ENCODE data around the gene FCF1.
"Not testable (repeated sequence)": the region's sequence is repeated elsewhere in the genome, so short reads cannot be mapped to it uniquely, and the experiment has no call there.

The FCF1 gene

GRCh38 chr14:74754899-74755298 is 42.0 kb downstream of the FCF1 start:
- H3K9me3 ChIP-seq (ENCODE audit: control insufficient read depth, insufficient read depth, low read length), result no peaks in the 10 kb centered on the region
- no peaks in the 10 kb centered on the region for H3K9me2 ChIP-seq (replicated peaks; ENCODE audit: control insufficient read depth, low read length)
- no peaks in the 10 kb centered on the region for H3K36me3 ChIP-seq (ENCODE audit: control insufficient read depth, low read length)
- H3K4me1 ChIP-seq (ENCODE audit: control insufficient read depth, low read length), result no peaks in the 10 kb centered on the region
- H3K4me3 ChIP-seq (ENCODE audit: low read length), result no peak overlapping the region
- no peak overlapping the region for H3K4me2 ChIP-seq (ENCODE audit: low read length)
- no peaks in the 10 kb centered on the region for H3F3A ChIP-seq (ENCODE audit: control insufficient read depth, insufficient read depth)
- no peak for TF ChIP-seq CTCF (IDR thresholded peaks at IDR 0.05; ENCODE audit: low read depth, low read length, poor library complexity, severe bottlenecking)
- no peak for TF ChIP-seq EZH2phosphoT487 (IDR thresholded peaks at IDR 0.05; ENCODE audit: borderline replicate concordance, low read length)
- no peak overlapping the region for H3K27ac ChIP-seq (ENCODE audit: low read depth, low read length)
- H3K27me3 ChIP-seq (ENCODE audit: control insufficient read depth, low read length), result no peaks in the 10 kb centered on the region
- no peaks in the 10 kb centered on the region for H4K20me1 ChIP-seq (ENCODE audit: control insufficient read depth, insufficient read depth, low read depth, low read length)
- no peaks in the 10 kb centered on the region for H3K79me2 ChIP-seq (ENCODE audit: control insufficient read depth, low read length)

- H3K4me3 ChIP-seq (ENCODE audit: low read length), result no peak overlapping the region
- H3K27me3 ChIP-seq (ENCODE audit: control insufficient read depth, low read length), result no peaks in the 10 kb centered on the region
- no peak overlapping the region for H3K27ac ChIP-seq (ENCODE audit: low read depth, low read length)
- H3K36me3 ChIP-seq (ENCODE audit: control insufficient read depth, low read length), result no peaks in the 10 kb centered on the region
- H3K9me2 ChIP-seq (replicated peaks; ENCODE audit: control insufficient read depth, low read length), result no peaks in the 10 kb centered on the region
- TF ChIP-seq EZH2phosphoT487 (IDR thresholded peaks at IDR 0.05; ENCODE audit: borderline replicate concordance, low read length), result no peak
- TF ChIP-seq CTCF (IDR thresholded peaks at IDR 0.05; ENCODE audit: low read depth, low read length, poor library complexity, severe bottlenecking), result no peak
- no peaks in the 10 kb centered on the region for H4K20me1 ChIP-seq (ENCODE audit: control insufficient read depth, insufficient read depth, low read depth, low read length)
- H3K9me3 ChIP-seq (ENCODE audit: control insufficient read depth, insufficient read depth, low read length), result no peaks in the 10 kb centered on the region
- no peaks in the 10 kb centered on the region for H3K4me1 ChIP-seq (ENCODE audit: control insufficient read depth, low read length)
- no peak overlapping the region for H3K4me2 ChIP-seq (ENCODE audit: low read length)
- H3F3A ChIP-seq (ENCODE audit: control insufficient read depth, insufficient read depth), result no peaks in the 10 kb centered on the region
- no peaks in the 10 kb centered on the region for H3K79me2 ChIP-seq (ENCODE audit: control insufficient read depth, low read length)
These were observed 43.4 kb downstream of the FCF1 start for GRCh38 chr14:74756326-74756725.

GRCh38 chr14:74758505-74758904 is 45.6 kb downstream of the FCF1 start:
- not testable (repeated sequence) for H3K4me2 ChIP-seq (ENCODE audit: low read length); H3K27me3 ChIP-seq (ENCODE audit: control insufficient read depth, low read length); H3K9me3 ChIP-seq (ENCODE audit: control insufficient read depth, insufficient read depth, low read length); H3K36me3 ChIP-seq (ENCODE audit: control insufficient read depth, low read length); H3K9me2 ChIP-seq (replicated peaks; ENCODE audit: control insufficient read depth, low read length); H3K79me2 ChIP-seq (ENCODE audit: control insufficient read depth, low read length); H4K20me1 ChIP-seq (ENCODE audit: control insufficient read depth, insufficient read depth, low read depth, low read length); H3F3A ChIP-seq (ENCODE audit: control insufficient read depth, insufficient read depth); H3K27ac ChIP-seq (ENCODE audit: low read depth, low read length); H3K4me3 ChIP-seq (ENCODE audit: low read length)
- H3K4me1 ChIP-seq (ENCODE audit: control insufficient read depth, low read length), result peaks cover 11% of the 10 kb centered on the region

GRCh38 chr14:74762917-74763802 is 50.2 kb downstream of the FCF1 start, which contains the start of gene YLPM1:
Gene YLPM1 (plus strand): TSS chr14:74763316. CDS start chr14:74763490, 174 bp downstream.
- peak within 1 kb of the TSS; percentile 95 for H3K4me2 ChIP-seq (ENCODE audit: low read length)
- H3K27me3 ChIP-seq (ENCODE audit: control insufficient read depth, low read length), result no peaks in the 10 kb centered on the region
- peak within 1 kb of the TSS; percentile 66 for H3K27ac ChIP-seq (ENCODE audit: low read depth, low read length)
- peak within 1 kb of the TSS; percentile 93 for H3K4me3 ChIP-seq (ENCODE audit: low read length)
- H3K36me3 ChIP-seq (ENCODE audit: control insufficient read depth, low read length), result peaks cover 39% of the 10 kb centered on the region
- no peaks in the 10 kb centered on the region for H3F3A ChIP-seq (ENCODE audit: control insufficient read depth, insufficient read depth)
- H3K79me2 ChIP-seq (ENCODE audit: control insufficient read depth, low read length), result peaks cover 56% of the 10 kb centered on the region
- H3K9me2 ChIP-seq (replicated peaks; ENCODE audit: control insufficient read depth, low read length), result no peaks in the 10 kb centered on the region
- peaks cover 14% of the 10 kb centered on the region; the same call in 1 of the 2 replicates for H4K20me1 ChIP-seq (ENCODE audit: control insufficient read depth, insufficient read depth, low read depth, low read length)
- H3K9me3 ChIP-seq (ENCODE audit: control insufficient read depth, insufficient read depth, low read length), result no peaks in the 10 kb centered on the region
- TF ChIP-seq EZH2phosphoT487 (IDR thresholded peaks at IDR 0.05; ENCODE audit: borderline replicate concordance, low read length), result no peak
- peak; percentile 73 for TF ChIP-seq CTCF (IDR thresholded peaks at IDR 0.05; ENCODE audit: low read depth, low read length, poor library complexity, severe bottlenecking)
- peaks cover 45% of the 10 kb centered on the region for H3K4me1 ChIP-seq (ENCODE audit: control insufficient read depth, low read length)

Measured in DOHH2 (cell line).